ENCODE results near the gene PRKCA. TPM values are rescaled to one million over a fixed set of nuclear protein-coding genes. Genes with fewer than 3 reads are reported as not detected.

PRKCA gene
- total RNA-seq, 3 donors from 2014 or later: 5.1 to 10.5 (median 6.6) TPM

DNA sequence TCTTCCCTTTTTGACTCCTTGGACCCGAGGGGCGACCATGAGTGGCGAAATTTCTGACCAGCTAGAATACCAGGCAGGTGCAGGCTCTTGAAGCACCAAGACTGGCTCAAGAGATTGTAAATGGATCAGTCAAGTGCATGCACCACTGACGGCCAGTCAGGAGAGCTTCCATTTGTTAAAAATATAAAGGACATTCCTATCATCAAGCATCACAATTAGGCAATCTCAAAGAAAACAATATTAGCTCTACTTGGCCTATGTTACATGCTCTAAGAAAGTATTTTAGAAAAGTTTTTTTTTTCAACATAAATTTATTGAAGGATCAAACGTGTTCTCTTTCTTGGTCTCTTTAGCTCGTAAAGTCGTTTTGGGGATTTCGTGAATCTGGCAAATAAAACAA lies 1.5 kb upstream of the PRKCA start:
- TF ChIP-seq CTCF (IDR thresholded peaks at IDR 0.05): no peak
- H3K9me3 ChIP-seq: no peaks in the 10 kb centered on the region
- no peak overlapping the region for H3K27ac ChIP-seq
- intact Hi-C loops (cut with DNase I; ENCODE audit: low total_unique reads): no loop called here
- DNase-seq (ENCODE audit: low spot score in 2 of 2): no peak
- H3K36me3 ChIP-seq: no peaks in the 10 kb centered on the region
- H3K27me3 ChIP-seq: no peaks in the 10 kb centered on the region
- H3K4me3 ChIP-seq: no peak overlapping the region
- no peaks in the 10 kb centered on the region for H3K4me1 ChIP-seq

DNA sequence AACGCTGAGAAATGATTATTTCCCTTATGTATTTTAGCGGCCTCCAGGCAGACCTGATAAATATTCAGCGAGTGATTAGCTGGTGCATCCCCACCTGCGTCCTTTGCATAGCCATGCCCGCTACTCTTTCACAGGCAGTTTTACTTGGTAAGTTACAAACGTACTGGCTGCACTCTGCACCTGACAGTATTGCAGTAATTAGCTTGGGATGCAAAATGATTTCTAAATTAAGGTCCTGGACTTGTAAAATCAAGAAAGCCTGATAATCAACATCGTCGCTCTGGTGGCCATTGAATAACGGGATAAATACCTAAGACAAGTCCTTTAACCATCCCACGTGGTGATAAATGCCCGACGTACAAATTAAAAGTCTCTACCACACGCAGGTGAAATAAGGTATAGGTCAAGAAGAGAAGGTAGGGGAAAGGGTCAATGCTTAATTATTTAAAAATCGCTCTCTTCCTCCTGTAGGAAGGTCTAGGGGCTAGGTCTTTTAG lies 998 bp upstream of the PRKCA start:
- H3K27ac ChIP-seq: peak overlapping the region; percentile 64 to 87
- no peak for TF ChIP-seq POLR2A (IDR thresholded peaks at IDR 0.05)
- no peak for TF ChIP-seq POLR2AphosphoS5 (IDR thresholded peaks at IDR 0.05)
- no peak for TF ChIP-seq CTCF (IDR thresholded peaks at IDR 0.05)
- intact Hi-C loops (cut with DNase I; ENCODE audit: low total_unique reads): no loop called here
- H3K4me3 ChIP-seq: peak overlapping the region; percentile 74 to 83 (median 77)
- no peak for DNase-seq (ENCODE audit: low spot score in 2 of 2)
- no peaks in the 10 kb centered on the region for H3K36me3 ChIP-seq
- no peaks in the 10 kb centered on the region for H3K4me1 ChIP-seq
- no peaks in the 10 kb centered on the region for H3K9me3 ChIP-seq
- no peaks in the 10 kb centered on the region for H3K27me3 ChIP-seq

- Histone ChIP-seq H3K4me1 (no peaks in the 10 kb centered on the region), H3K36me3 (no peaks in the 10 kb centered on the region), H3K9me3 (no peaks in the 10 kb centered on the region), H3K4me3 (peak overlapping the region; percentile 74 to 83 (median 77)), H3K27me3 (no peaks in the 10 kb centered on the region), H3K27ac (peak overlapping the region; percentile 57 to 87)
- no peak for TF ChIP-seq CTCF (IDR thresholded peaks at IDR 0.05)
- no peak for TF ChIP-seq POLR2A (IDR thresholded peaks at IDR 0.05)
- no peak for TF ChIP-seq POLR2AphosphoS5 (IDR thresholded peaks at IDR 0.05)
- intact Hi-C loops (cut with DNase I; ENCODE audit: low total_unique reads): no loop called here
- DNase-seq (ENCODE audit: low spot score in 2 of 2): peak; percentile 20 to 57
Measured at GRCh38 chr17:66302761-66303626, 581 bp downstream of the PRKCA start.

- Histone ChIP-seq H3K9me3 (no peaks in the 10 kb centered on the region), H3K4me1 (no peaks in the 10 kb centered on the region), H3K27me3 (no peaks in the 10 kb centered on the region), H3K4me3 (peak overlapping the region in 2 of 3 donors; percentile 12 to 83), H3K27ac (peak overlapping the region; percentile 16 to 60), H3K36me3 (no peaks in the 10 kb centered on the region)
- TF ChIP-seq POLR2A (IDR thresholded peaks at IDR 0.05) (no peak), POLR2AphosphoS5 (IDR thresholded peaks at IDR 0.05) (no peak), CTCF (IDR thresholded peaks at IDR 0.05) (no peak)
- intact Hi-C loops (cut with DNase I; ENCODE audit: low total_unique reads): no loop called here
- DNase-seq (ENCODE audit: low spot score in 2 of 2): no peak
Measured at GRCh38 chr17:66304304-66305174, 2.1 kb downstream of the PRKCA start.
